ENCODE data around the gene MYO9A. TPM values are rescaled to one million over a fixed set of nuclear protein-coding genes. Genes with fewer than 3 reads are reported as not detected.

MYO9A gene
- total RNA-seq, 1 experiment from 2014 or later: 23.0 TPM

GRCh38 chr15:72110355-72110754 is 7.6 kb downstream of the MYO9A start:
- Histone ChIP-seq H3K36me3 (ENCODE audit: control insufficient read depth in 1 of 2, insufficient read depth in 2 of 2, low read length in 2 of 2) (no peaks in the 10 kb centered on the region), H3K9ac (ENCODE audit: low read length) (no peak overlapping the region), H3K4me2 (ENCODE audit: low read length) (no peak overlapping the region), H3K4me1 (ENCODE audit: control insufficient read depth in 1 of 2, insufficient read depth in 2 of 2, low read length in 2 of 2) (peaks cover 0 to 4% of the 10 kb centered on the region in 2 experiments; a peak in 2 of 4 replicates), H3K79me2 (ENCODE audit: insufficient read depth, low read length) (peaks cover 42% of the 10 kb centered on the region), H4K20me1 (ENCODE audit: insufficient read depth) (no peaks in the 10 kb centered on the region), H3K4me3 (replicated peaks in 1 of 2; ENCODE audit: low read depth in 1 of 2, low read length in 2 of 2) (no peak overlapping the region), H2AFZ (ENCODE audit: low read depth, low read length, poor library complexity, severe bottlenecking) (no peak overlapping the region), H3K27me3 (ENCODE audit: insufficient read depth, low read length) (no peaks in the 10 kb centered on the region), H3K9me2 (ENCODE audit: insufficient read depth) (no peaks in the 10 kb centered on the region), H3K27ac (ENCODE audit: low read depth, low read length) (no peak overlapping the region), H3K9me3 (ENCODE audit: control insufficient read depth in 1 of 2, insufficient read depth in 1 of 2, low read depth in 1 of 2, low read length in 2 of 2) (no peaks in the 10 kb centered on the region)
- intact Hi-C loops (cut with micrococcal nuclease): no loop called here
- no peak for TF ChIP-seq POLR2A (IDR thresholded peaks at IDR 0.05; ENCODE audit: borderline replicate concordance, extremely low read depth, insufficient read depth, insufficient read length)
- no peak for TF ChIP-seq EGR1 (IDR thresholded peaks at IDR 0.05; ENCODE audit: low read depth)
- no peak for TF ChIP-seq FOSL1 (IDR thresholded peaks at IDR 0.05; ENCODE audit: low read depth)
- TF ChIP-seq ZNF274 (IDR thresholded peaks at IDR 0.05; ENCODE audit: low read depth, low read length): no peak
- TF ChIP-seq SIN3A (IDR thresholded peaks at IDR 0.05; ENCODE audit: low read depth): no peak
- TF ChIP-seq, protein P1, sequence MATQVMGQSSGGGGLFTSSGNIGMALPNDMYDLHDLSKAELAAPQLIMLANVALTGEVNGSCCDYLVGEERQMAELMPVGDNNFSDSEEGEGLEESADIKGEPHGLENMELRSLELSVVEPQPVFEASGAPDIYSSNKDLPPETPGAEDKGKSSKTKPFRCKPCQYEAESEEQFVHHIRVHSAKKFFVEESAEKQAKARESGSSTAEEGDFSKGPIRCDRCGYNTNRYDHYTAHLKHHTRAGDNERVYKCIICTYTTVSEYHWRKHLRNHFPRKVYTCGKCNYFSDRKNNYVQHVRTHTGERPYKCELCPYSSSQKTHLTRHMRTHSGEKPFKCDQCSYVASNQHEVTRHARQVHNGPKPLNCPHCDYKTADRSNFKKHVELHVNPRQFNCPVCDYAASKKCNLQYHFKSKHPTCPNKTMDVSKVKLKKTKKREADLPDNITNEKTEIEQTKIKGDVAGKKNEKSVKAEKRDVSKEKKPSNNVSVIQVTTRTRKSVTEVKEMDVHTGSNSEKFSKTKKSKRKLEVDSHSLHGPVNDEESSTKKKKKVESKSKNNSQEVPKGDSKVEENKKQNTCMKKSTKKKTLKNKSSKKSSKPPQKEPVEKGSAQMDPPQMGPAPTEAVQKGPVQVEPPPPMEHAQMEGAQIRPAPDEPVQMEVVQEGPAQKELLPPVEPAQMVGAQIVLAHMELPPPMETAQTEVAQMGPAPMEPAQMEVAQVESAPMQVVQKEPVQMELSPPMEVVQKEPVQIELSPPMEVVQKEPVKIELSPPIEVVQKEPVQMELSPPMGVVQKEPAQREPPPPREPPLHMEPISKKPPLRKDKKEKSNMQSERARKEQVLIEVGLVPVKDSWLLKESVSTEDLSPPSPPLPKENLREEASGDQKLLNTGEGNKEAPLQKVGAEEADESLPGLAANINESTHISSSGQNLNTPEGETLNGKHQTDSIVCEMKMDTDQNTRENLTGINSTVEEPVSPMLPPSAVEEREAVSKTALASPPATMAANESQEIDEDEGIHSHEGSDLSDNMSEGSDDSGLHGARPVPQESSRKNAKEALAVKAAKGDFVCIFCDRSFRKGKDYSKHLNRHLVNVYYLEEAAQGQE (IDR thresholded peaks at IDR 0.05; ENCODE audit: low read depth): no peak
- no peak for TF ChIP-seq SRF (IDR thresholded peaks at IDR 0.05; ENCODE audit: low read depth)
- TF ChIP-seq CEBPB (IDR thresholded peaks at IDR 0.05; ENCODE audit: low read depth): no peak
- TF ChIP-seq JUND (IDR thresholded peaks at IDR 0.05): no peak
- TF ChIP-seq, protein P2, sequence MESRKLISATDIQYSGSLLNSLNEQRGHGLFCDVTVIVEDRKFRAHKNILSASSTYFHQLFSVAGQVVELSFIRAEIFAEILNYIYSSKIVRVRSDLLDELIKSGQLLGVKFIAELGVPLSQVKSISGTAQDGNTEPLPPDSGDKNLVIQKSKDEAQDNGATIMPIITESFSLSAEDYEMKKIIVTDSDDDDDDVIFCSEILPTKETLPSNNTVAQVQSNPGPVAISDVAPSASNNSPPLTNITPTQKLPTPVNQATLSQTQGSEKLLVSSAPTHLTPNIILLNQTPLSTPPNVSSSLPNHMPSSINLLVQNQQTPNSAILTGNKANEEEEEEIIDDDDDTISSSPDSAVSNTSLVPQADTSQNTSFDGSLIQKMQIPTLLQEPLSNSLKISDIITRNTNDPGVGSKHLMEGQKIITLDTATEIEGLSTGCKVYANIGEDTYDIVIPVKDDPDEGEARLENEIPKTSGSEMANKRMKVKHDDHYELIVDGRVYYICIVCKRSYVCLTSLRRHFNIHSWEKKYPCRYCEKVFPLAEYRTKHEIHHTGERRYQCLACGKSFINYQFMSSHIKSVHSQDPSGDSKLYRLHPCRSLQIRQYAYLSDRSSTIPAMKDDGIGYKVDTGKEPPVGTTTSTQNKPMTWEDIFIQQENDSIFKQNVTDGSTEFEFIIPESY (IDR thresholded peaks at IDR 0.05; ENCODE audit: extremely low read depth, insufficient replicate concordance, low read length): no peak
- no peak for TF ChIP-seq SP1 (IDR thresholded peaks at IDR 0.05; ENCODE audit: low read depth)
- no peak for TF ChIP-seq EZH2 (IDR thresholded peaks at IDR 0.05)
- no peak for TF ChIP-seq EZH2phosphoT487 (IDR thresholded peaks at IDR 0.05; ENCODE audit: borderline replicate concordance)
- TF ChIP-seq, protein P3, sequence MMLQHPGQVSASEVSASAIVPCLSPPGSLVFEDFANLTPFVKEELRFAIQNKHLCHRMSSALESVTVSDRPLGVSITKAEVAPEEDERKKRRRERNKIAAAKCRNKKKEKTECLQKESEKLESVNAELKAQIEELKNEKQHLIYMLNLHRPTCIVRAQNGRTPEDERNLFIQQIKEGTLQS (IDR thresholded peaks at IDR 0.05): no peak
- TF ChIP-seq, protein P4, sequence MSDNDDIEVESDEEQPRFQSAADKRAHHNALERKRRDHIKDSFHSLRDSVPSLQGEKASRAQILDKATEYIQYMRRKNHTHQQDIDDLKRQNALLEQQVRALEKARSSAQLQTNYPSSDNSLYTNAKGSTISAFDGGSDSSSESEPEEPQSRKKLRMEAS (IDR thresholded peaks at IDR 0.05): no peak
- TF ChIP-seq CTCF (IDR thresholded peaks at IDR 0.05 in 2 of 3, conservative IDR thresholded peaks at IDR 0.05 in 1 of 3; ENCODE audit: borderline replicate concordance in 1 of 3, insufficient read depth in 1 of 3, low read depth in 2 of 3, low read length in 2 of 3): no peak
- TF ChIP-seq TCF7L2 (IDR thresholded peaks at IDR 0.05; ENCODE audit: borderline replicate concordance, extremely low read depth, insufficient read depth, insufficient read length): no peak
- no peak for TF ChIP-seq ELF1 (IDR thresholded peaks at IDR 0.05; ENCODE audit: borderline replicate concordance, low read depth)
- RAD21 ChIA-PET (ENCODE audit: low non-redundant PET in 1 of 2, low total read pairs in 2 of 2, uncharacterized antibody in 2 of 2, unreplicated experiment in 2 of 2): no interaction called here
- DNase-seq (ENCODE audit: low read depth, low spot score) (no peak), ATAC-seq (no peak)
- BruUV-seq (replicated peaks): no TSS peak
- CTCF ChIA-PET: no interaction called here
- POLR2A ChIA-PET: no interaction called here
